T-helper 17 cell (primary cell): Measurements from ENCODE around the gene NEIL1. TPM values are rescaled to one million over a fixed set of nuclear protein-coding genes. Genes with fewer than 3 reads are reported as not detected.
"Not testable (repeated sequence)": the region's sequence is repeated elsewhere in the genome, so short reads cannot be mapped to it uniquely, and the experiment has no call there.

Experiments
- ATAC-seq: fragments of 150-1000 bp; cut with Tn5 transposase; 2 replicates; pipeline ENCODE4 v1.10.0; 2021; ENCODE audit warnings: mild to moderate bottlenecking, moderate library complexity
- DNase-seq, 3 donors: peaks; one replicate each; pipeline versions ENCODE4 v3.0.0 to v3.0.0-alpha.2; 2020 to 2021
- H3K9me3 ChIP-seq: one replicate; pipeline ENCODE4 v1.7.0; 2013; ENCODE audit warnings: low read length, mild to moderate bottlenecking; ENCODE audit not compliant: control insufficient read depth, poor library complexity, severe bottlenecking
- H3K27ac Mint-ChIP-seq: one replicate; pipeline ENCODE4 v1.8.0; 2022; ENCODE audit warnings: mild to moderate bottlenecking, moderate library complexity, mixed read lengths
- H3K27me3 Mint-ChIP-seq: one replicate; pipeline ENCODE4 v1.8.0; 2022; ENCODE audit warnings: mixed read lengths
- H3K36me3 Mint-ChIP-seq: one replicate; pipeline ENCODE4 v1.8.0; 2022; ENCODE audit warnings: low read depth, mixed read lengths
- H3K4me1 Mint-ChIP-seq: one replicate; pipeline ENCODE4 v1.8.0; 2022; ENCODE audit warnings: mild to moderate bottlenecking, mixed read lengths
- H3K4me3 Mint-ChIP-seq: one replicate; pipeline ENCODE4 v1.8.0; 2022; ENCODE audit warnings: mild to moderate bottlenecking, moderate library complexity, mixed read lengths
- total RNA-seq, 4 donors: library from RNA in 2 of 4; stranded (reverse) in 2 of 4; gene quantifications; one replicate each; pipeline ENCODE4 v1.2.3 and lab custom pipeline; 2022 to 2026

NEIL1 gene, protein sequence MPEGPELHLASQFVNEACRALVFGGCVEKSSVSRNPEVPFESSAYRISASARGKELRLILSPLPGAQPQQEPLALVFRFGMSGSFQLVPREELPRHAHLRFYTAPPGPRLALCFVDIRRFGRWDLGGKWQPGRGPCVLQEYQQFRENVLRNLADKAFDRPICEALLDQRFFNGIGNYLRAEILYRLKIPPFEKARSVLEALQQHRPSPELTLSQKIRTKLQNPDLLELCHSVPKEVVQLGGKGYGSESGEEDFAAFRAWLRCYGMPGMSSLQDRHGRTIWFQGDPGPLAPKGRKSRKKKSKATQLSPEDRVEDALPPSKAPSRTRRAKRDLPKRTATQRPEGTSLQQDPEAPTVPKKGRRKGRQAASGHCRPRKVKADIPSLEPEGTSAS
- 10 to 100 TPM; 31.6 to 45.0 TPM for total RNA-seq
- total RNA-seq (lab: John Stamatoyannopoulos, UW), result 11.6 to 20.1 reads per million in 2 donors

DNA sequence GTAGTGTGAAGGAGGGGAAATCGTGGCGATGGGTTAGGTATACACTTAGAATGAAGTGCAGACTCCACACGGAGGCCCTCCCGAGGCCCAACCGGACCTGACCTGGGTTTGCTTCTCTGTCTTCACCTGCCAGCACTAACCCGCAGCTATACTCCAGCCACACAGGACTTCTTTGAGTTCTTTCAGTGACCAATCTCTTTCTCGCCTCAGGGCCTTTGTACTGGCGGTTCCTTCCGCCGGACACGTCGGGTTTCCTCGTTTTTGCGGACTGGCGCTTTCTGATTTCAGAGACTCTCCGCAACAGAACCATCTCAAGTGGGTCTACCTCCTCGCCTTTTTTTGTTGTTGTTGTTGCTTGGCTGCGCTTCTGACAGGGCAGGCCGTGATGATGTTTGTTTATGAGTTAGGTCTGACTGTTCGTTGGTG is at the start of gene NEIL1:
Gene NEIL1 (plus strand): TSS at position 244 of the 426 bp plus-strand sequence. CDS start 1,867 bp downstream, outside the sequence.
- peak within 1 kb of the TSS; percentile 91 for H3K4me3 Mint-ChIP-seq
- DNase-seq (no peak), ATAC-seq (no peak)
- no peaks in the 10 kb centered on the region for H3K9me3 ChIP-seq
- H3K27ac Mint-ChIP-seq, result peak within 1 kb of the TSS; percentile 84
- no peaks in the 10 kb centered on the region for H3K36me3 Mint-ChIP-seq
- peaks cover 13% of the 10 kb centered on the region for H3K4me1 Mint-ChIP-seq
- H3K27me3 Mint-ChIP-seq, result no peaks in the 10 kb centered on the region

DNA sequence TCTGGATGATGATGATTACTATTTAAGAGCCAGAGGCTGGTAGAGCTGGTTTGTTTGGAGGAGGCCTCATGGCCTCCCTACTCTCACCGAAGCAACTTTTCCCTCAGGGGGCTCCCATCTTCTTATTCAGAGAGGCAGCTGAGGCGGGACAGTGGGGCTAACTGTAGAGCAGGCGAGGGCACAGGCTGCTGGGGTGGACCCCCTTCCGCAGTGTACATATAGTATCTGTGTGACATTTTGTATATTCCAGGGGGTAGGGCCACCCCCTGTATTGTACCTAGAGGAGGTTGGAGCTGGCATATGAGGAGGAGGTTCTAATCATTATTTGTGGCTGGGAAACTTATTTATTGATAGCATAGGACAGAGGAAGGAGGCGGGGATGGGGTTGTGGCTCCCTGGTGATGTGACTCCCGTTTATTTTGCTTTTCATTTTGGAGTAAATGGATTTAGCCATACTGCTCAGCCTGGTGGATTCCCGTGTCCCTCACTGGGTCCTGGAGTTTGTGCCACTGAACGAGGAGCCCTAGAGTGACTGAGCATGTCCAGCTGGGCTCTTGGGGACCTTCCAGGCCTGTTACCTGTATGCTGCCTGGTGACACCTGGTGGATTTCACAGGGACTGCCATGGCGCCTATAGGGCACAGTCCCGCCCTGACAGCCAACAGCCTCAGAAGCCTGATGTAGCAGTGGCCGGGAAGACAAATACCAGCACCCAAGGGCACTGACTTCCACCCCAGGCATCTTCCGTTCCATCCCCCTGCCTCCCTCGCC is 48.1 kb upstream of the NEIL1 start:
- not testable (repeated sequence) for H3K4me1 Mint-ChIP-seq, H3K9me3 ChIP-seq, DNase-seq, H3K4me3 Mint-ChIP-seq, H3K27ac Mint-ChIP-seq, H3K36me3 Mint-ChIP-seq
- peaks cover 12% of the 10 kb centered on the region for H3K27me3 Mint-ChIP-seq
- peak; percentile 98 for ATAC-seq

DNA sequence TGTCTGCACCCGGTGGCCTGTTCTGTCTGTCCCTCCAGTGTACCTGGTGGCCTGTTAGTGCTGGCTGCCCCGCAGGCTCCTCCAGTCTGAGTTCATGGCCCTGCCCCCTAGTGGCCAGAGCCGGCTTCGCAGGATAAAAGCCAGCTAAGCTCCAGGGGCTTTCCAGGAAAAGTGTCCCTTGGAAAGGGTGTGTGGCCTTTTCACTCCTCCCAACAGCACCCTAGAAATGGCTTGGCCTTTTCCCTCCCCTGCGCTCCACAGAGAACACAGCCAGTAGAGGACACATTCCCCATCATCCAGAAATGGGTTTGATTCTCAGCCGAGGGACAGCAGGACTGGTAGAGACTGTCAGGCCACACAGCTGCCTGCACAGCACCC is 47.5 kb upstream of the NEIL1 start:
- H3K27me3 Mint-ChIP-seq, result peaks cover 18% of the 10 kb centered on the region
- not testable (repeated sequence) for H3K4me3 Mint-ChIP-seq, H3K36me3 Mint-ChIP-seq, H3K9me3 ChIP-seq, H3K4me1 Mint-ChIP-seq, H3K27ac Mint-ChIP-seq
- ATAC-seq (peak; percentile 95), DNase-seq (peak; percentile 41 to 59 (median 48))

DNA sequence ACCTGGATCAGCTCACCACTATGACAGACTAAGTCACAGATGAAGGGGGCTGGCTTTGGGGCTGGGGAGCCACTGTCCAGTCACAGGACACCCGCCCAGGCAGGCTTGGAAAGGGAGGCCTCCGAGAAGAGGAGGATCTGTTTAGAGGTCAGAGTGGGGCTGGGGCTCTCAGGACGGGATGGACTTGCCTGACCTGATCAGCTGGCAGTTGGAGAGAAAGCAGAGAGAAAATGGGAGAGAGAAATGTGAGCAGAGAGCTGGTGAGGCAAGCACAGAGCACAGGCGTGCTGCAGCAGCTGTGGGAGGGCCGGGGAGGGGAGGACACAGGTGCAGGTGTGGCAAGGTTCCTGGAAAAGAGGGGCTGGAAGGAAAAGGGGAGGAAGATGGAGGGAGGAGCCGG is 46.8 kb upstream of the NEIL1 start:
- not testable (repeated sequence) for H3K27ac Mint-ChIP-seq, DNase-seq, H3K36me3 Mint-ChIP-seq, ATAC-seq, H3K9me3 ChIP-seq, H3K4me1 Mint-ChIP-seq, H3K4me3 Mint-ChIP-seq
- H3K27me3 Mint-ChIP-seq, result peaks cover 25% of the 10 kb centered on the region

DNA sequence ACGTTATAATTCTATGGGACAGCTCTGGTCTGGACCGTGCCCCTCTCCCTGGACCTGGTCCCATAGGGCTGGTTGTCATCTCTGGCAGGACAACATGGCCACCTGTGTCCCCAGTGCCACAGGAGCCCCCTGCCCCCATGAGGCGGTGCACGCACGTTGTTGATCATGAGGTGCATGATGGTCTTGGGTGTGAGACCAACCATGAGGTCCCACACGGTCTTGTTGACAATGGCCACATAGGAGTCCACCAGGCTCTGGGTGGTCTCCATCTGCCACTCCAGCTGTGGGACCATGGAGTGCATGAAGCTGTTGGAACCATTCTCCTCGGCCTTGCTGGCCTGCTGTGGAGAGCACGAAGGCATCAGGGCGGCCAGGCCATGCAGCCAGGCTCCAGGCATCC is 44.5 kb upstream of the NEIL1 start:
- peaks cover 5% of the 10 kb centered on the region for H3K4me1 Mint-ChIP-seq
- H3K27ac Mint-ChIP-seq, result no peak overlapping the region
- H3K36me3 Mint-ChIP-seq, result peaks cover 2% of the 10 kb centered on the region

DNA sequence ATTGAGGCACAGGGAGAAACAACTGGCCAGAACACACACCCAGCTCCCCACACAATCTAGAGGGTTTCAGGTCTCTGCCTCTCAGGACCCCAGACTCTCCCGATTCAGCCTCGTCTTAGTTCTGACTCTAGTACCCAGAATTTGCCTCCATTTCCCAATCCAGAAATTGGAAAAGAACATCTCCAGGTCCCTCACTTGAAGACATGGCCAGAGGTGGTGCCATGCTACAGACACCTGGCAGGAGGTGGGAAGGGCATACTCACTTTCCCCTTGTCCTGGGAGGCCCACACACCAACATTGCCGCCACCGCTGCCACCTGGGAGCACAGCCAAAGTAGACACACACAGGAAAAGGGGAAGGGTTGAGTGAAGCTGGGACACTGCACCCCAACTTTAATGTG is 44.1 kb upstream of the NEIL1 start:
- not testable (repeated sequence) for DNase-seq
- peaks cover 48% of the 10 kb centered on the region for H3K27me3 Mint-ChIP-seq

More for the DNA sequence above, 44.5 kb upstream of the NEIL1 start:
- ATAC-seq, result no peak
- no peak overlapping the region for H3K4me3 Mint-ChIP-seq
- no peak for DNase-seq
- peaks cover 44% of the 10 kb centered on the region for H3K27me3 Mint-ChIP-seq
- no peaks in the 10 kb centered on the region for H3K9me3 ChIP-seq

DNA sequence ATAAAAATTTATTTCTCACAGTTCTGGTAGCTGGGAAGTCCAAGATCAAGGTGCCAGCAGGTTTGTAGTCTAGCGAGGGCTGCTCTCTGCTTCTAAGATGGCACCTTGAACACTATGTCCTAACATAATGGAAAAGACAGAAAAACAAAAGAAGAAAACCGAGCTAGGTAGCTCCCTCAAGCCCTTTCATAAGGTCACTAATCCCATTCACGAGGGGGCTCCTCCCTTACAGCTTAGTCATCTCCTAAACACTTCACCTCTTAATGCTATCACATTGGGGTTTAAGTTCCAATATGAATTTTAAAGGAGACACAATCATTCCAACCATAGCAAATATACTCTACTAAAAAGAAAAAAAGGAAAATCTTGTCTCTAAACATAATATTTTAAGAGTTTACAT is 40.7 kb upstream of the NEIL1 start:
- H3K36me3 Mint-ChIP-seq, result peaks cover 3% of the 10 kb centered on the region
- no peak overlapping the region for H3K27ac Mint-ChIP-seq
- peaks cover 2% of the 10 kb centered on the region for H3K4me1 Mint-ChIP-seq
- no peaks in the 10 kb centered on the region for H3K9me3 ChIP-seq
- ATAC-seq (no peak), DNase-seq (no peak)
- H3K4me3 Mint-ChIP-seq, result no peak overlapping the region
- peaks cover 72% of the 10 kb centered on the region for H3K27me3 Mint-ChIP-seq

More for the DNA sequence above, 44.1 kb upstream of the NEIL1 start:
- not testable (repeated sequence) for H3K4me3 Mint-ChIP-seq, H3K27ac Mint-ChIP-seq, H3K36me3 Mint-ChIP-seq, ATAC-seq, H3K4me1 Mint-ChIP-seq, H3K9me3 ChIP-seq

DNA sequence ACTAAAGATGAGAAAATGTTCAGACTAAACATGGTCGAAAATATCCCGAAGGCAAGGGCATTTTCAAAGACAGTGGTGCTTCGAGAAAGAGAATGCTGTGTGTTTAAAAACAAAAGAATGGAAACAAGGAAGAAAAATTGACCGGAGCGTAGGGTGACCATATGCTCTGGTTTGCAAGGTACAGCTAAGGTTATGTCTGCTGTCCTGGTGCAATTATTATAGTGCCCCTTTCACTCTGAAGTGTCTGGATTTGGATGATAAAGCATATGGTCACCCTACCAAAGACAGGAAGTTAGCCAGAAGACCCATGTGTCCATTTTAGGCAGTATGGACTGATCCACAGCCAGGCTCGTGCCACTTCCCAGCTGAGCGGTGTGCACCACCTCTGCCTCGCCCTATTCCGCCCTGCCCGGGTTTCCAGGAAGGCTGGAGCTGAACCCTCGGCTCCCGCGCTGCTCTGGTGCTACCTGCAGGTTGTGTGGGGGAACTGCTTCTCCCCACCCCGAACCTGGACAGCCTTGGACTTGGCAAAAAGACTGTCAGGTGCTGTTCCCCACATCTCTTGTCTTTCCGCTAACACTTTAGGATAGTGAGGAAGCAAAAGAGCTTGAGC is 39.0 kb upstream of the NEIL1 start:
- peaks cover 77% of the 10 kb centered on the region for H3K27me3 Mint-ChIP-seq

DNA sequence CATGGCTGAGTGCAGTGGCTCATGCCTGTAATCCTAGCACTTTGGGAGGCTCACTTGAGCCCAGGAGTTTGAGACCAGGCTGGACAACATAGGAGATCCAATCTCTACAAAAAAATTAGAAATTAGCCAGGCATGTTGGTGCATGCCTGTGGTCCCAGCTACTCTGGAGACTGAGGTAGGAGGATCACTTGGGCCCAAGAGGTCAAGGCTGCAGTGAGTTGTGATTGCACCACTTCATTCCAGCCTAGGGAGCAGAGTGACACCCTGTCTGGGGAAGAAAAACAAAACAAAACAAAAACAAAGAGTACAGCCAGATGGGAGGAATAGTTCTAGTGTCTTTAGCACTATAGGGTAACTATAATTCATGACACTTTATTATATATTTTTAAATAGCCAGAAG is 37.1 kb upstream of the NEIL1 start:
- H3K4me1 Mint-ChIP-seq, result peaks cover 8% of the 10 kb centered on the region
- DNase-seq, result no peak
- peaks cover 59% of the 10 kb centered on the region for H3K27me3 Mint-ChIP-seq
- H3K9me3 ChIP-seq, result no peaks in the 10 kb centered on the region
- peaks cover 4% of the 10 kb centered on the region for H3K36me3 Mint-ChIP-seq
- no peak overlapping the region for H3K4me3 Mint-ChIP-seq
- ATAC-seq, result no peak
- no peak overlapping the region for H3K27ac Mint-ChIP-seq

More for the DNA sequence above, 39.0 kb upstream of the NEIL1 start:
- Mint-ChIP-seq H3K4me3 (no peak overlapping the region), H3K36me3 (peaks cover 4% of the 10 kb centered on the region), H3K4me1 (peaks cover 8% of the 10 kb centered on the region), H3K27ac (no peak overlapping the region)
- ATAC-seq, result peak; percentile 50
- no peaks in the 10 kb centered on the region for H3K9me3 ChIP-seq
- no peak for DNase-seq

DNA sequence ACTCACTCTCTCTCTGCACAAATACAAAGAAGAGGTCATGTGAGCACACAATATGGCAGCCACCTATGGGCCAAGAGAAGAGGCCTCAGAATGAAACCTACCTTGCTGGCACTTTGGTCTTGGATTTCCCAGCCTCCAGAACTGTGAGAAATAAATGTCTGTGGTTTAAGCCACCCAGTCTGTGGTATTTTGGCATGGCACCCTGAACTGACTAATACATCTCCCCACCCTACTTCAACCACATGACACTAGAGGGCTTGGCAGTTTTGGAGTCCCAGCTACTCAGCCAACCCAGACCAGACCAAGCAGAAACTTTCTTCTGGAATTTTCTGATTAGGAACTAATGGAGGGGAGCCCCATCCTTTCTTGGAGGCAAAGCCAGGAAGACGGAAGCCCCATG is 34.3 kb upstream of the NEIL1 start:
- H3K27ac Mint-ChIP-seq, DNase-seq, ATAC-seq, H3K4me1 Mint-ChIP-seq, H3K36me3 Mint-ChIP-seq, H3K9me3 ChIP-seq, H3K4me3 Mint-ChIP-seq: not testable (repeated sequence)
- H3K27me3 Mint-ChIP-seq, result peaks cover 35% of the 10 kb centered on the region

DNA sequence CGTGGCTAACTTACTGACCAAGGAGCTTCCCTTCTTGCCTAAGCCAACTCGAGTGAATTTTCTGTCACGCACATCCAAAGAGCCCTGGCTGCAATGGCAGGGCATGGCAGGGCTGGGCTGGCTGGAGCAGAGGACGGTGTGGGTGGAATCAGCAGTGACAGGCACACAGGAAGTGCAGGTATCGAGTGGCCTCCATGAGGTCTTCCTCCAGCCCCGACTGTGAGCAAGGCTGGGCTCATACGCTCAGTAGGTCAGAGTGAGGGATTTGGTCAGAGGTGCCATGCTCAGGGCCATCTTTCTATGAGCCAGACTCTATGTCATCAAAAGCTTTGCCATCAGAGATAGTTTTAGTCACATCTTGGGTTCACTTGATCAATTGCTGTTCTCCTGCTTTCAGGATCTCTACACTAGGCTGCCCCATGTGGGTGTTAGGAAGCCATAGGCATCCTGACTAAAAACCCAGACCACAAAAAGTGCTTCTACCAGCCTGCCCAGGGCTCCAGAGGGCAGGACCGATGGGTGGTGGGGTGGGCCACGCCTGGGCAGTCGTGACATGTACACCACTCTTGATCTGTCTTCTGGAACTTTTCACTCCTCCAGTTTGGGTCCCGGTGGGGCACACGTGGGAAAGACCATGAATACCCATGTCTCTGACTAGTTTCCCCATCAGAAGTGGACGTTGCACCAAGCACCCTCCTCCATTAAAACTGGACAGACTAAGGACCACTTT is 33.6 kb upstream of the NEIL1 start:
- no peak for ATAC-seq
- no peak for DNase-seq
- peaks cover 2% of the 10 kb centered on the region for H3K36me3 Mint-ChIP-seq
- H3K27ac Mint-ChIP-seq, result no peak overlapping the region
- H3K4me3 Mint-ChIP-seq, result no peak overlapping the region
- peaks cover 27% of the 10 kb centered on the region for H3K27me3 Mint-ChIP-seq
- H3K9me3 ChIP-seq, result no peaks in the 10 kb centered on the region
- peaks cover 6% of the 10 kb centered on the region for H3K4me1 Mint-ChIP-seq

DNA sequence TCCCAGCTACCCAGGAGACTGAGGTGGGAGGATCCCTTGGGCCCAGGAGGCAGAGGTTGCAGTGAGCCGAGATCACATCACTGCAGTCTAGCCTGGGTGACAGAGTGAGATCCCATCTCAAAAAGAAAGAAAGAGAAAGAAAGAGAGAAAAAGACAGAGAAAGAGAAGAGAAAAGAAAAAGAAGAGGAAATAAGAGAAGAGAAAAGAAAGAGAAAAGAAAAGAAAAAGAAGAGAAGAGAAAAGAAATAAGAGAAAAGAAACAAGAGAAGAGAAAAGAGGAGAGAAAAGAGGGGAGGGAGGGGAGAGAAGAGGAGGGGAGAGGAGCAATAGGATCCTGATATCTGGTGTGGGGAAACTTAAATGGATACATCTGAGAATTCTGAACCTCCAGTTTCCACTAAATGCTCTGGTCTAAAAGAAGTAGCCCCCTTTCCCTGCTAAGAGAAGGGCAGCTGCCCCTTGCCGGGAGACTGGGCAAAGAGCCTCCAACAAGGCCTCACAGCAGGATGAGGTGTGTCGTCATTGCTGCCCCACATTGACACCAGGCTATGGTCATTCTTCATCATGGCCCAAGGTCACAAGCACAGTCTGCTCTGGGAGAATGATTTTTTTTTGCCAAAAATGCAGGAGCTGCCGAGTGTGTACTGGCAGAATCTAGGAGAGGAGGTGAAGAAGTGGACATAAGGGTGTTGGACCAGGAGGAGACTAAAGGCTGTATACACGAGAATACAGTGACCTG is 32.1 kb upstream of the NEIL1 start:
- Mint-ChIP-seq H3K27me3 (peaks cover 15% of the 10 kb centered on the region), H3K27ac (peak overlapping the region; percentile 67), H3K36me3 (peaks cover 2% of the 10 kb centered on the region), H3K4me1 (peaks cover 6% of the 10 kb centered on the region), H3K4me3 (no peak overlapping the region)
- no peaks in the 10 kb centered on the region for H3K9me3 ChIP-seq
- DNase-seq, result no peak
- no peak for ATAC-seq
